GM19455 (cell line): ENCODE measurements around the gene ADARB2.

ENCODE experiments used
- ATAC-seq: cut with Tn5 transposase; IDR thresholded peaks from one replicate; pipeline ENCODE4 v1.9.1; 2021; ENCODE audit not compliant: unreplicated experiment

Gene ADARB2

GRCh38 chr10:1532636-1533035 lies 204.7 kb downstream of the ADARB2 start:
- no peak for ATAC-seq

- no peak for ATAC-seq
Observed at GRCh38 chr10:1531883-1532597, 205.3 kb downstream of the ADARB2 start.

- no peak for ATAC-seq
Observed at GRCh38 chr10:1530871-1531517, 206.3 kb downstream of the ADARB2 start.

- no peak for ATAC-seq
Observed at GRCh38 chr10:1529806-1530413, 207.4 kb downstream of the ADARB2 start.

GRCh38 chr10:1527951-1528350 lies 209.4 kb downstream of the ADARB2 start:
- no peak for ATAC-seq

GRCh38 chr10:1526436-1527055 lies 210.8 kb downstream of the ADARB2 start:
- ATAC-seq = no peak

GRCh38 chr10:1525354-1526162 lies 211.8 kb downstream of the ADARB2 start:
- ATAC-seq = no peak

GRCh38 chr10:1524540-1524939 lies 212.8 kb downstream of the ADARB2 start:
- ATAC-seq = no peak

- no peak for ATAC-seq
Observed at GRCh38 chr10:1523221-1523620, 214.1 kb downstream of the ADARB2 start.

GRCh38 chr10:1522237-1522636 lies 215.1 kb downstream of the ADARB2 start:
- no peak for ATAC-seq

GRCh38 chr10:1521741-1522140 lies 215.6 kb downstream of the ADARB2 start:
- no peak for ATAC-seq

- ATAC-seq = no peak
Observed at GRCh38 chr10:1520909-1521565, 216.3 kb downstream of the ADARB2 start.

- ATAC-seq = no peak
Observed at GRCh38 chr10:1519391-1519790, 217.9 kb downstream of the ADARB2 start.

- no peak for ATAC-seq
Observed at GRCh38 chr10:1517684-1518083, 219.6 kb downstream of the ADARB2 start.

GRCh38 chr10:1516492-1517165 lies 220.7 kb downstream of the ADARB2 start:
- ATAC-seq = no peak

- ATAC-seq = no peak
Observed at GRCh38 chr10:1515780-1516491, 221.4 kb downstream of the ADARB2 start.

GRCh38 chr10:1515121-1515779 lies 222.1 kb downstream of the ADARB2 start:
- no peak for ATAC-seq

- ATAC-seq = no peak
Observed at GRCh38 chr10:1514681-1515080, 222.6 kb downstream of the ADARB2 start.

GRCh38 chr10:1513221-1513620 lies 224.1 kb downstream of the ADARB2 start:
- ATAC-seq = no peak
